Anterior cingulate cortex (tissue), 58 donors: Measurements from ENCODE around the gene PHLPP1.

ENCODE experiments used
- DNase-seq, 58 donors: peaks; one replicate each; lab custom pipeline; 2025; lab: John Stamatoyannopoulos, UW

Gene PHLPP1

DNA sequence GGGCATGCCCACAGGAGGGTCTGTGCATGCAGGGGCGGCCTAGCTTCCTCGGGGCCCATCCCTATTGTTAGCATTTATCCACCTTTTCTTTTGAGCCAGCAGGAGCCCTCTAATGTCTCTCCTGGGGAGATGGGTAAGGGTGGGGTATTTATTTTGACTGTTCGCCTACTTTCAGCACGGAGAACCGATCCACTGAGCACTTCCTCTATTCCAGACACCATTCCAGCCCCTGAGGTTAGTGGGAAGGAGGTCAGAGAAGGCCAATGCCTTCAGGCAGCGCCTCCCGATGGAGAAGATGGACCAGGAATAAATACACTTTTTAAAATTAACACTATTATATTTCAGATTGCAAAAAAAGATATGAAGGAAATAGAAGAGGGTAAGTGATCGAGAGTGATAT lies 276.0 kb downstream of the PHLPP1 start:
- no peak for DNase-seq

DNA sequence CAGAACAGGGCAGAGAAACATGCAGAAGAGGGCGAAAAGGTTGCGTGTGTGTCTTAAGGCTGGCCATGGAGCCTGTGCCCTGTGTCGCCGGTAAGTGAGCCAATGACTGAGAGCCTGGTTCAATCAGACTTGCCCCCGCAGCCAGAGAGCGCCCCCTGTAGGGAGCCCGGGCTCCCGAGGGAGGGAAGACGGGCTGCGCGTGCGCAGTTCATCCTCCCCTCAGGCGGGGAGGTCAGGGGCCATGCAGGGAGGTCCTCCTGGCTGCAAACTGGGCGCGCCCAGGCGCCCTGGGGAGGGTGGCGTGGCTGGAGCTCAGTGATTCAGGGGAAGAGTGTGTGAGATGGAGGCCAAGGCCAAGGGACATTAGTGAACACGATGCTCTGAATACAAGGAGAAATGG lies 276.6 kb downstream of the PHLPP1 start:
- DNase-seq: no peak

DNA sequence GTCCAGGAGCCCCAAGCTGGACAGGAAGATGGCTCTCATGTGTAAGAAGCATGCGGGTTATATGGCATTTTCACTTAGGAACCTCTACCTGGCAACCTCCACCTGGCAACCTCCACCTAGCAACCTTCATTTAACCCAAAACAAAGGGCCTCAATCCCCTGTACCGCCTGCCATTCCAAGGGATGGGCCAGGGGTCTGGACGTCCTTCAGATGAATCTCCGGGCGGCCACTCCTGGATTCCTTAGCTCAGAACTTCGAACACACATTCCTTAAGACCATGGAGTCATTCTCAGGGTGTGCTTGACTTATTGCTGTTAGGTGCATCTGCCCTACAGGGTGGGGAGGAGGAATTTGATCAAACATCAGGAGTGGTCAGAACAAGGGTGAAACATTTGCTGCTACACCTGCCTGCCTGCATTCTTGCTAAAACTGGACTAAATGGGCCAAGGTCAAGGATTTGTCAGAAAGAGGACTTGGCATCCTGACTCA lies 277.6 kb downstream of the PHLPP1 start:
- DNase-seq: no peak

DNA sequence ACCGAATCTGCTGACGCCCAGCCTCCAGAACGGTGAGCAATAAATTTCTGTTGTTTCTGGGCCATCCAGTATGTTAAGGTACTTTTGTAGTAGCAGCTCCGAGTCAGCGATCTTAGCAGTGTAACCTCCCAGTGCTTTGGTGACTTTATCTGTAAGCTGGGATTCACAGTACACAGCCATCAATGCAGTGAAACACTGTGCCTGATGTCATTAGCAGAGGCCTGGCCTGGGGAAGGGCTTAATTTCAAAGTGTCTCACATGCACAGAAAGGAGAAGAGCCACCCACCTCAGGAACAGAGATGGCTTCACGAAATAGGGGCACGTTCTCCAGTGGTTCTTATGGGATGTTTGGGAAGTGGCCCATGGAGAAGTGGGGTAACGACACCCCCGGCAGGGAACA lies 281.2 kb downstream of the PHLPP1 start:
- no peak for DNase-seq

DNA sequence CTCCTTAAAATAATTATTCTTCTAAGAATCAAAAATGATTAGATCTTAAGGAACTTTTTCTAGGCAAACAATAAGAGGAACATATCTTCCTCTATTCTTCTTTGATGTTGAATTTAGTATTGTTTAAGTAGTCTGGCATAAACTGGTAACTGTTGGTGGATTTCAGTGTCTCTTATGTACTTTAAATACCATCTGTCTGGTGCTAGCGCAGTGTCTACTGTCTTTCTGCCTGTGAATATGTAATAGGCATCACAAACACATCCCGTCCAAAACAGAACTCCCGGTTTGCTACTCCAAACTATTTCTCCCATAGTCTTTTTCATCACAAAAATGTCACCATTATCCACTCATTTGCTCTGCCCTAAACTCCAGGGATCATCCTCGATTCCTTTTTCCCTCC lies 281.7 kb downstream of the PHLPP1 start:
- no peak for DNase-seq

DNA sequence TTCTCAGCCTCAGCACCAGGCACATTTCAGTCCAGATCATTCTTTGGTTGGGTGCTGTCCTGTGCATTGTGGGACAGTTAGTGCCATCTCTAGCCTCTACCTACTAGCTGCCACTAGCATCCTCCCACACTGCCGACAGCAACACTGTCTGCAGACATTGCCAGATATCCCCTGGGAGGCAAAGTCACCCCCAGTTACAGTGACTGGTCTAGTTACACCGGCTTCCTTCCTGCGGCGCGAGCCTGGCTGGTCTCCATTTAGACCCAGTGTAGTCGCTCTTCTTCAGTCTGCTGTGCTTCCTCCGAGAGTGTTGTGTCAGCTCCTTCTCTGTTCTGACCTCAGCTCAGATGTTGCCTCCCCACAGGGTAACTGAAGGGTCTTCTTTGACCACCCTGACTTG lies 283.1 kb downstream of the PHLPP1 start:
- no peak for DNase-seq

DNA sequence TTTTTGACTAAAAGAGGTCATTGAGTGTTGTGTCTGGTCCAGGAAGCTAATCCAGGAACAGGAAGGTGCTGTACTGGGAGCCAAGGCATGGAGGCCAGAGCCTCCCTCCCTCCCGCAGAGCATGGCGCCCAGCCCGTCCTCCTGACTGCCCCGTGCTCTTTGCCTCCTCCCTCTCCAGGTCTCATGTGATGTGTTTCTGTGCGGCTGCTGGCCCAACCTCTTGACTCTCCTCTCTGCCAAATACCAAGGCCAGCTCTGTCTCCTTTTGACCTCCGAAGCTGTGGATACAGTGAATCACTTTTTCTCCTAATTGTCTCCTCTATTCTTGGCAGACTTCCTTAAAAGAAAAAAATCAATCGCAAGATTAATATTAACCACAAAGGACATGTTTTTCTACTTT lies 284.1 kb downstream of the PHLPP1 start:
- DNase-seq: peak in 12 of 58 donors; percentile 16 to 65 (median 34)

DNA sequence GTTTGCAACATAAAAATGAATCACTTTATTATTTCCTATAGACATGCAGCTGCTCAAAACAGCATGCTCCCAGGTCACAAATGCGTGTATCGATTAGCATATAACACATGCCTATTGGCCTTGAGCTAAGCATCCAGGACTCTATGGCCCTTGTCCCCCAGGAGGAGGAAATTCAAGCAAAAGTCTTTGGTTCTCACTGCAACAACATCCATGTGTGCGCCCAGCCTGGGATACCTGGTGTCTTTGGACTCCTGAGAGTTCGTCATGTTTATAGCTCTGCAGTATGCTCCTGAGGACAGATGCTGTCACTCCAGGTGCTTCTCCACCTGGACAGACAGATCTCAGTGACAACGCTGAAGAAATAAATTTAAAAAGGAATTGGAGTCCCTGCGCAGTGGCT lies 284.6 kb downstream of the PHLPP1 start:
- no peak for DNase-seq

DNA sequence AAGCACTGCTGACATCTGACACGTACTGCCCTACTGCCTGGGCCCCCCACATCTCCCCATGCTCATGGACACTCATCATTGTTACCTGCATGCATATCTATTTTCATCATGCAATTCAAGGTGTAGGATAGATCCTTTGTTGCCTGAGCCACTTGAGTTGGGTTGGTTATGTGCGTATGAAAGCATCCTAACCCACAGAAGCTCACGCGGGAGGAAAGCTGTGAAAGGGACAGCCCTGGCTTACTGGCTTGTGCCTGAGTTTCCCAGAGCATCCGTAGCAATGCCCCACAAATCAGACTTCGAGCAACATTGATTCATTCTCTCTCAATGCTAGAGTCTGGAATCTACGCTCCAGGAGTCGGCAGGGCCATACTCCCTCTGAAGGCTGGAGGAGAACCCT lies 285.5 kb downstream of the PHLPP1 start:
- DNase-seq: no peak

DNA sequence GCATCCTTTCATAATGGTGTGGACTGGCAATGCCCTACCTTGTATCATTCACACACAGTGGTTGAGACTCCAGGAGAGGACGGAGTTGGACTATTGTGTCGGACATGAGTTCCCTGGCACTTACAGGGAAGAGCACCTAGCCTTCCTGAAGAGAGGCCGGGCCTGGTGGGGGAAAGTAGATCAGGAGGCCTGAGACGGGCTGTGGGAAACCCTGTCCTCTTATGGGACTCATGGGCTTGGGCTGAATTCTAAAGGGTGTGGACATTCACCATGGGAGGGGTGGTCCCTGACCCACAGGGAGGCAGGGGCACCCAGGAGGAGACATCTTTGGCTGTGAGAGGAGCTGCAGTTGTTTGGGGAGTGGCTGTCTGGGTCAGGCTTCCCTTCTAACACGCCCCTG lies 286.5 kb downstream of the PHLPP1 start:
- no peak for DNase-seq

DNA sequence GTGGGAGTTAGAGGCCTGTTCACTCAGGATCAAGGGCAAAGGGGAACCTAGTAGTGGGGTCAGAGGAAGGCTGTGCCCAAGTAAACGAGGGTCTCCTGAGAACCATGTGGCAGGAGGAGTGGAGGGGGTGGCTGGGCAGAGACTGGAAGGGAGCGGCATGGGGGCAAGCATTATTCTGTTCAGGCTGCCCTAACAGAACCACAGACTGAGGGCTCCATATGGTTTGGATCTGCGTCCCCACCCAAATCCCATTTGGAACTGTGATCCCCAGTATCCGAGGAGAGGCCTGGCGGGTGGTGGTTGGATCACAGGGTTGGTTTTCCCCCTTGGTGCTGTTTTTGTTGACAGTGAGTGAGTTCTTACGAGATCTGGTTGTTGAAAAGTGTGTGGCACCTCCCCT lies 287.0 kb downstream of the PHLPP1 start:
- no peak for DNase-seq

DNA sequence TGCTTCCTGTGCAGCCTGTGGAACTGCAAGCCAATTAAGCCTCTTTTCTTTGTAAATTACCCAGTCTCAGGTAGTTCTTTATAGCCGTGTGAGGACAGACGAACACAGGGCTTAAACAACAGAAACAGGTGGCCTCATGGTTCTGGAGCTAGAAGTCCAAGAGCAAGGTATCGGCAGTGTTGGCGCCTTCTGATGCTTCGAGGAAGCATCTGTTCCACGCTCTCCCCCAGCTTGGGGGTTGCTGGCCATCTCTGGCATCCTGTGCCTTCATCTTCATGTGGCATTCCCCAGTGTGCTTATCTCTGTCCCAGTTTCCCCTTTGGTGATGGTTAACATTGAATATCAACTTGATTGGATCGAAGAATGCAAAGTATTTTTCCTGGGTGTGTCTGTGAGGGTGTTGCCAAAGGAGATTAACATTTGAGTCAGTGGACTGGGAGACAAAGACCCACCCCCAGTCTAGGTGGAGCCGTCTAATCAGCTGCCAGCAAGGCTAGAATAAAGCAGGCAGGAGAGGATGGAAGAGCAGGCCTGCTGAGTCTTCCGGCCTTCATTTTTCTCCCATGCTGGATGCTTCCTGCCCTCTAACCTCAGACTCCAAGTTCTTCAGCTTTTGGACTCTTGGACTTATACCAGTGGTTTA lies 287.6 kb downstream of the PHLPP1 start:
- DNase-seq: no peak

DNA sequence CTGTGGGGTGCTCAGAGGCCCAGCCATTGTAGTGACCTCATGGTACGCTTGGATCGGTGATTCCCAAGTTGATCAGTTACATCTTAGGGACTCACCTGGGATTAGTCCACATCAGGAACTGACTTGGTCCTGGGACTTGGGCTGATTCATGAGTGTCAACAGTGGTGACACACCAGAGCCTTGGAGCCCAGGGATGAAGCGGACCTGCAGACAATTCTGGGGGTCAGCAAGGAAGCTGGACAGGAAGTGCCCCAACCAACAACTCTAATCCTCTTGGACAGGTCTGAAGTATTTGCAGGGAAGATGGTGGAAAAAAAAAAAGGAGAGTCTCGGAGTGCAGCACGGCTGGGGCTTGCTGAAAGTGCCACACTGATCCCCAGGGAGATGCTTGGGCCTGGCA lies 288.6 kb downstream of the PHLPP1 start:
- no peak for DNase-seq

DNA sequence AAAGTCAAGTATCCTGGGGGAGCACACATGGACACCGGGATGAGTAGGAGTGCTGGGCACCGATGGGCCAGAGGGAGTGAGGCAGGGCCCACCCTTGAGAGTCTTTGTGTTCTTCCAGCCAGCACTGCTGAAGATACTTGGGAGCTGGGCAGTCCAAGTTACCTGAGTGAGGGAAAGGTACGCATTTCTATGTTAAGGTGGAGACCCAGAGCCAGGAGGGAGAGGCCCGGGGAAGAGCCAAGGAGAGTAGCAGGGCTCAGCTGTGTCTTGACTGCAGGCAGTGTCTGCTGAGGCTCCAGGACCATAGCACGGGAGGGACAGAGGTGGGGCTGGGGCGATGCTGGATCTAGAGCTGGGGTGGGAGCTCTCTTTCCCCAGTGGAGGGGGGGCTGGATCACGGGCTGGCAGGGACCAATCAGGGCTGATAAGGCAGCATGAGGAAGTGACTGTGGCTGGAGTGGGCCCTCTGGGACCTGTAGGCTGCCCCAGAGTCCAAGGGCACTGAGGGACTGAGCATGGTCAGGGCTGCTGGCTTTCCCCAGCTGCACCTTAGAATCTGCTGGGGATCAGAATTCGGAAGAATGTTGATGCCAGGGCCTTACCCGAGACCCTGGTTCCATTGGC lies 289.2 kb downstream of the PHLPP1 start:
- DNase-seq: no peak

DNA sequence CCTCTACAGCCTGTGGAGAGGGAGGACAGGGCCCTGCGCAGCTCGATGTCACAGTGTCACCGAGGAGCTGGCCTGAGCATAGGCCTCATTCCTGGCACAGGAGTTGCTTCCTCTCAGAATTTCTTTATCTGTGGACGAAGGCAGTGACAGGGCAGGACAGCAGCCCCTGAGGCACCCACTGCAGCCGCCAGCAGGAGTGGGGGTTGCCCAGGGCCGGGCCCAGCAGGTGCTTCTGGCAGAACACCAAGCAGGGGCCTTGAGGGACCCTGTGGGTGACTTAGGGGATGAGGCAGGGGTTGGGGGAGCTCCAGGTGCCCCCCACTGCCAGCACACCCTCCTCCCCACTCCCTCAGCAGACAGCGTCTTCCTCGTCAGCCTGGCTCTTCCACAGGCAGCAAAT lies 290.0 kb downstream of the PHLPP1 start:
- no peak for DNase-seq

DNA sequence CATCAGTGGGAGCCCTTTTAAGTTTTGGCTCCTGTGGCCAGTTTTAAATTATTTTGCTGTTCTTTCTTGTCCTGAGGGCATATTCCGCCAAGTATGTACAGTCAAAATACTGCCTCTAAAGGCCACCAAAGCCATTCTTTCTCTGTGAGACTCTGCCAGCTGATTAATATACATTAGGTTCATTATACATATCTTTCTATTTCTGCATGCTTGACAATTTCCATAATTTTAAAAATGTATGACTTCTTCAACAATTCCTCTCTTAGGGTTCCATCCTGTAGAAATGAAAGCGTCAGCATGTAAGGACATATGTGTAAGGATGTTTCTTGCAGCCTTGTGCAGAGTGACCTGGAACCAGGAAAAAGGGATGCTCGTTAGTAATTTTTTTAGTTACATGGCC lies 291.9 kb downstream of the PHLPP1 start:
- no peak for DNase-seq

DNA sequence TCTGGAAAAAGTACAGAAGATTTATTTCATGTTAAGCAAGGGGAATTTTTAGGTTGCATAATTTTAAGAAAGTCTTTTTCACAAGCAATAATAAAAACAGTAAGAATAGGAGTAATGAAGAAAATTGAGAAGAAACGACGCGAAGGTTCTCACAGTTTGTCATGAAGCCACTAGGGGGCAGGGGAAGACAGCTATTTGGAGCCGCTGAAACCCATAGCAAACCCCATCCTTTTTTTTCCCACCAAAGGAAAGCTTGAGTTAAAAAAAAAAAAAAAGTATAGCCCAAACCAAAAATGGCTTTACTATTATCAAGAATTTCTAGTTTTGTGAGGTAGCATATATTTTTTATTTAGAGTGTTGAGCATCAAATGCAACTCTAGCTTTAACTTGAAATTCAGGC lies 300.9 kb downstream of the PHLPP1 start:
- DNase-seq: peak in 26 of 58 donors; percentile 3 to 57 (median 24)

DNA sequence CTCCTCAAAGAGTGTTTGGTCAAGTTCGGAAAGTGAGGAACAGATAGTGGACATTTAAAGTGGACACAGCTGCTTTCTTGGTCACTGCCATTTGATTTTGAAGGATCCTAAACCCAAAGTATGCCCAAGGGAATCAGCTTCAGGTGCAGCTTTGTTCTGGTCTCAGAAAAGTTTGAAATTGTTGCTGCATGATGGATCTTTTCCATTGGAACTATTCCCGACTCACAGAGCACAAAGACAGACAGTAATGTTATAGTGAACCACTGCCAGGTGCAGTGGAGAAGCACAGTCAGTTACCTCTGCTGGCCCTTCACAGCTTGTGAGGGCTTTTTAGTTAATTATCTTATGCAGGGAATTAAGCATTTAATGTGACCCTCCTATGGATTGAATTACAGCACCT lies 301.7 kb downstream of the PHLPP1 start:
- no peak for DNase-seq

DNA sequence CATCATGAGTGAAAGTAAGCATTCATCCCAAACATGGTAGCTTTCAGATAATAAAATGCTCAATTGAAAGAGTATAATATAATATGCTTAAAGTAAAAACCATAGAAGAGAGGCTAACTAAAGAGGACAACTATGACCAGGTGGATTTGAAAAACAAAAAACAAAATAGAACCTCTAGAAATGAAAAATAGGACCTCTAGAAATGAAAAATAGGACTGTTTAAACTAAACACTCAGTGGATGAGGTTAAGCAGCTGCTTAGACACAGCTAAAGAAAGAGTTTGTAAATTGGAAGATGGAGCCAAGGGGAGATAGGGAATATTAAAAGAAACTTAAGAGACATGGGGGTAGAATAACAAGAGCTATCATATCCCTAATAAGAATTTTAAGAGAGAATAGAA lies 302.6 kb downstream of the PHLPP1 start:
- DNase-seq: no peak

DNA sequence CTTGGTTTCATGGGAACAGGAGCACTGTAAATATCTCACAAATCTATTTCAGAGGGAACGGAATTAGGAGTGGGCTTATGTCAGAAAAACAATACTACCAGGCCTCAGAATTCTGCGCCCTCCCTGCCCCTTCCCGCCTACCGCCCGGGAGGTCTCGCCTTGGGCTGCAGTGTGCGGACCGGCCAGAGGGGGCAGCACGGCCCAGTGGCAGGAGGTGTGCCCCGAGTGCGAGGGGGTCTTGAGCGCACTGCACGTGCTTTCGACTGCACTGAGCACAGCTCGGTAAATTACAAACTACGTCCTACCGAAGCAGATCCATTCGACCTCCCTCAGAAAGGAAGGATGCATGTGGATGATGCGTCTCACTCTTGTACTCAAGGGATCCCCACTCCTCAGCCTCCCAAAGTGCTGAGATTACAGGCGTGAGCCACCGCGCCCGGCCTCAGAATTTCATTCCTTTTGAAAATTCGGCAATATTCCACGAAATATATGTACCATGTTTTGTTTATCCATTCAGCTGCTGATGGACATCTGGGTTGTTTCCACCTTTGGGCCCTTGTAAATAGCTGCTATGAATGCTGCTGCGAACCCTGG lies 307.2 kb downstream of the PHLPP1 start:
- DNase-seq: no peak

DNA sequence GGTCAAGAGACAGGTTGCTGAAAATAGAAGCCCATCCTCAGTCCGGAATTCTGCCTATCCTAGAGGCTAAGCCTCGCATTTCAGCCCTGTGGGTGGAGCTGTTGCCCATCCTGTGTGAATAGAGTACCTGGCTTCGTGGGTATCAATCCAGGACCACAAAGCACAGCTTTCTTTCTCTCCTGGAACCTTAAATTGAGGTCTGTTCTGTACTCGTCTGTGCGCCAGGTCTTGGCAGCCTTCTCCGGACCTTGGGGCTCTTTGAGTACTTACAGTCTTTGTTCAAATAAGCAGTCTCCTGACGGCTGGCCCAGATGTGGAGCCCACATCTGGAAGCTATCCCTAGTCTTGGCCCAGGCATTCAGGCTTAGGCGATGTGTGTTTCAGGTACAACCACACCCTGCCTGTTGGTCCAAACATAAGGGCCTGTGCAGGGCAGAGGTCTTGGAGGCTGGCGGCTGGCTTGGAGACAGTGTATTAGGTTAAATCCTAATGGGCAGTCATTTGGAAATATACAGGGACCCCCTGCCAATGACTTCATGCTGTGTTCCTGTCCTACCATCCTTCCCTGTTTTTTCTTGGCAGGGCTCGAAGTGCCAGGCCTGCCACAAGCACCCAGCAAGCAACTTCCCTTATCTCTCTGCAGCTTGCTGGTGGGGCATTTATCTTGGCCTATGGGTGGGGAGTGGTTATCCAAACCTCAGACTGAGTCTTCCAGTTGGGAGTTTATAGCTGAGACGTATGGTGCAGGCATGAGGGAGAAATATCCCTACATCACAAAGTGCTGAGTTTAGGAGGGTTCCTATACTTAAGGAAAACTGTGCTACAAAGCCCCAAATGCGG lies 310.1 kb downstream of the PHLPP1 start:
- DNase-seq: peak in 4 of 58 donors; percentile 3 to 13 (median 4)
